SIG-M5 (cell line): ENCODE data around the gene ZNF618.

Experiments used
- DNase-seq: peaks from one replicate; lab custom pipeline; 2025; lab: John Stamatoyannopoulos, UW

ZNF618 gene

DNA sequence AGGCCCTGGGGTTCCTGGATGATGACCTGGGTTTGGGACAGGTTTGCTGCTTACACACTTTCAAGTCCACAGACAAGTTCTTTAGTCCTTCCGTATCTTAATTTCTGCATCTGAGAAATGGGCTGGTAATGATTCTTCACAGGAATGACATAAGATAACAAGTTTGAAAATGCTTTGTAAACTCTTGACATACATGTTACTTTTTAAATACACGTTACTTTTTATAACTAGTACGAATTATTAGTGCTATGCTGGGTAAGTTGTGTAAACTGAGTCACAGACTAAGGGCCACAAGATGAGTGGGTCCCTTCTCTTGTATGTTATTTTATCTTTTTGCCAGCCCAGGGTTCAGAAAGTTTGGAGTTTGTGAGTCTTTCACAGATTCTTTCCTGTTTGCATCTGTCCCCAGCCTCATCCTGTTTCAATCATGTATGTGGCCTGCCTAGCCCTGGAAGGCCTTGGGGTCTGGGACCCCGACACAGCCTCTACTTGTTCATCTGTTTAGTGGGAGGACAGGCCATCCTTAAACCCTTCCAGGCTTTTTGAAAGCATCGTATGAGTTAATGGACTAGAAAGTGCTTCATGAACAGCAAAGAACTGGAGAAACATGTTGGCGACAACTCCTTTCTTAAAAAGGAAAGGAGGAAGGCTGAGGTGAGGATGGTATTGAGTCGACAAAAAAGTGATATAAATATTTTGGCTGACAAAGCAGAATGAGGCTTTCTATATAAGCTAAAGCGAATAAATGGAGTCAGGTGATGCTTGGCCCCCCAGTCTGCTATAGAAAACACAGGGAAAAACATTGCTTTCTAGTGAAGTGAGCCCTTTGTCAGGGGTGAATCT lies 9.3 kb downstream of the ZNF618 start:
- DNase-seq: no peak

DNA sequence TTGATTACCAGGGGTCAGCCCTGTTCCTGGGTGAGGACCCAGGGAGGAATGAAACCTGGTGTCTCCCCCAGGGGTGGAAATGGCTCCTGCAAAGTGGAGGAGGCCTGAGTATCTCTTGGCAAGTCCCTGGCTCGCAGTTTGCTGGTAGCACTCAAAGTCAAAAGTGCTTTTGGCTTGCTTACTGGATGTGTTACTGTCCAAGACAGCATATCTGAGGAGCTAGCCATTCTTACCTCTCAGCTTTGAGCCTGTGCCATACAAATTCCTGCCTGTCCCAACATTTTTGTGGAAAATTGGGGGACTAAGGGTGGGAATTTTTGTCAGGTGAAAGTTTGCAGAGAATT lies 9.9 kb downstream of the ZNF618 start:
- no peak for DNase-seq

DNA sequence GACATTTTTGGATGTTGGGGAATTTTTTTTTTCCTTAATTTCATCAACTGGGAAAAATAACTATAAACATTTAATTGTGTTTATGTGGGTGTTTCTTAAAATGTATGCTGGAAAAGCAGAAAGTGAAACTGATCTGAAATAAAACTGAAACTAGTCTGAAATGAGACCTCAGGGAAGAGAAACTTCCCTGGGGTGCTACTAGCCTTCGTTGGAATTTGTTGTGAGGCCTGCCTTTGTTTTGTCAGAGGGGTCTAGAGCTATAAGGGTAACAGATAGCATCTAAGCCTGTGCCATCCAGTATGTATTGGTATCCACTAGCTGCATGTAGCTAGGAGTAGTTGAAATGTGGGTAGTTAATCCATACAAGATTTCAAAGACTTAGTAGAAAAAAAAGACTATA lies 10.4 kb downstream of the ZNF618 start:
- no peak for DNase-seq

DNA sequence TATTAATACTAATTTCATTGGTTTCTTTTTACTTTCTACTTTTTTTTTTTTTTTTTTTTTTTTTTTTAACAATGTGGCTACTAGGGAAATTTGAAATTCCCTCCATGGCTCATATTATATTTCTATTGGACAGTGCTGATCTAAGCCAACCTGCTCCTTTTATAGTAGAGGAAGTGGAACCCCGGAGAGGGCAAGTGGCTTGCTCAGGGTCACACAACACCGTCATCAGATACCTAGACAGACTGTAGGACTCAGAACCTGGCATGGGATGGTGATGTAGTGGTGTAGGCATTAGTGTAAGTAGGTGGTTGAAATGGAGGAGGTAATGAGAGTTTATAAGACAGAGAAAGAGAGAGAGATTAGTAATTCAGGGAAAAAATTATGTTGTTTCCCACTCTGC lies 10.8 kb downstream of the ZNF618 start:
- DNase-seq: no peak

DNA sequence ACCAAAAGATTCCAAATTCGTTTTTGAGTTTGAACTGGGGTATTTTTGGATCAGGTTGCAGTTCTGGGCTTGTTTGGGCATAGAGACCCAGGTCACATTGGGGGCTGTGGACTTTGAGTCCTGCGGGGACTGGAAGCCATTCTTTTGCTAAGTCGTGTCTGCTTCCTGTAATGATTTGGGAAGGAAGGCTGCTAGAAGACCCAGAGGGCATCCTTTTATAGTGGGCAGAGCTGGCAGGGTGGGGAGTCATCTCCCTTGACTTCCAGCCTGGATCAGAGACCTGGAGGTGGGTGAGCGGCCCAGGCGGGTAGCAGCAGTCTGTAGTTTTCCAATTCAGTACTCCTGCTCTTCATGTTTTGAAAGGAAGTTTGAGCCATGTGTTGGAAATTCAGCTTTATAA lies 11.3 kb downstream of the ZNF618 start:
- DNase-seq: no peak

DNA sequence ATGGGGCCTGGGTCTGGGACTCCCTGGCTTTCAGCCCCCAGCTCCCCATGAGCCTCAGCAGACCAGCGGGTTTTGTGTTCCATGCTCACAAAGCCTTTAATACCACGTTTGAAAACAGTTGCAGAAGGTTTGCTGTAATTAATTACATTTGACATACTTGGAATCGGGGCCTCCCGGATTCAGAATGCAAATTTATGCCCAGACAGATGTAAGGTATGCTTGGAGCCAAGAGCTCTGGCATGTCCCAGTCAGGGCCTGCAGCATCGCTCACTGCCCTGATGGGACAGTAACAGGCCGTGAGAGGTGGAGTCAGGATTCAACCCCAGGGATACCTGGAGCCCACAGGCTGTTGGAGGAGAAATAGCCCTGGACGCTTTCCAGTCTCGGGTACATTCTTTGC lies 12.2 kb downstream of the ZNF618 start:
- DNase-seq: no peak

DNA sequence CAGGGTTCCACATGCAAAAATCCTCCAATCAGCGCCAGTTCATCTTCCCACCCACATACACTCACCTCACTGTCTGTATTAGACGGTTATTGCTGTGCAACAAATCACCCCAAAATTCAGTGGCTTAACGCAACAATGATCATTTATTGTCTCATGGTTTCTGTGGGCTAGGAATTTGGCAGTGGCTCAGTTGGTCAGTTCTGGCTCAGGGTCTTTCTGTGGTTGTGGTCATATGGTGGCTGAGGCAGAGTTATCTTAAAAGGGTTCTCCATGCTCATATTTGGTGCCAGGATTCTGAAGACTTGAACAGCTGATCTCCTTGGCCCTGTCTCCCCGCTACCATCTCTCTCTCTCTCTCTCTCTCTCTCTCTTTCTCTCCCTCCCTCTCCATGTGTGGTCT lies 12.9 kb downstream of the ZNF618 start:
- DNase-seq: no peak

DNA sequence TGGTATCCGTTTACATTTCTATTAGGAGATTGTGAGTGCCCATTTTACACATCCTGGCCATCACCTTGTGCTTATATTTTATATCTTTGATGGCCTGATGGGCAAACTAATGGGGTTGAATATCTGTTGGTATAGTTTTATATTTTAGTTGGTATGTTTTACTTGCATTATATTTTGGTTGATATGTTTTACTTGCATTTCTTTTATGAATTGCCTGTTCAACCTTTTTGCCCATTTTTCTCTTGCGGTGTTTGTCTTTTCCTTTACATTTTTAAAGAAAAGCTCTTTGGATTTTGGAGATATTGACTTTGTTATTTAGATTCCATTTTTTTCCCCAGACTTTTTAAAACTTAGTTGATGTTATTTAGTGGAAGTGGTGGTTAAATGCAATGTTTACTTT lies 14.6 kb downstream of the ZNF618 start:
- DNase-seq: no peak

DNA sequence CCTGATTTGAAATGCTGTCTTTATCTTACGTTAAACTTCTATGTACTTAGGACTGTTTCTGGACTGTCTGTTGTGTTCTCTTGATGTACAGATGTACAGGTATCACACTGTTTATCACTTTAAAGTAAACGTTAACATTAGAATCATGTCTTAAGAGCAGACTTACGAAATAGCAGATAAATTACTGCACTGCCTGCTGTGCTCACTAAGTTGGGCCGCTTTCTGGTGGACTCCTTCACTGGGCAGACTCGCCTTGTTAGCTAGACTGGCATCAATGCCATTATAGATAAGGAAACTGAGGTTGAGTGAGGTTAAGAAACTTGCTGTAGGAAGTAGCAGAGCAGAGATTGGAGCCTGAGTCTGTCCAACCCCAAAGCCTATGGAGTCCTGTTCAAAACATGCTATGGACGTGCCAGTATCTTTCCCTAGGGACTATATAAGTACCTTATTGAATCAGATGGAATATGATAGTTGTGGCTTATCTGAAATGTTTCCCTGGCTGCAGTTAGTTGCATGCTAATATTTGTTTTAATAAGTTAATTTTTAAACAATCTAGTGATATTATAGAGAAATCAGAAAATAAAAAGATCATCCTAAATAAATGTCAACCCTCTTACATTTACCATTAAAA lies 16.9 kb downstream of the ZNF618 start:
- no peak for DNase-seq

DNA sequence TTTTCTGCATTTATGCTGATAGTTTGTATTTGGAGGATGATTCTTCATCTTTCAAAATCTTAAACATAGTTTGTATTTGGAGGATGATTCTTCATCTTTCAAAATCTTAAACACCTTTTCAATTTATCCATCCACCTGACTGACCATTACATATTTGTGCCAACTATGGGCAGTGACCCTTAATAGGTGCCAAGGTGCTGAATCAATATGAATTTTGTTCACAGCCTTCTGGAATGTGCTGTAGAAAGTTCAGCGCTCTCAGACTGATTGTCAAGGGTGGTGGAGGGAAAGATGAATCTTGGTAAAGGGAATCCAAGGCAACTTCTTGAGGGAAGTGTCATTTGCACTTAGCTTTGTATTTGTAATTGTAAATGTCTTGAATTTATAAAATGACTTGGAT lies 18.1 kb downstream of the ZNF618 start:
- no peak for DNase-seq

DNA sequence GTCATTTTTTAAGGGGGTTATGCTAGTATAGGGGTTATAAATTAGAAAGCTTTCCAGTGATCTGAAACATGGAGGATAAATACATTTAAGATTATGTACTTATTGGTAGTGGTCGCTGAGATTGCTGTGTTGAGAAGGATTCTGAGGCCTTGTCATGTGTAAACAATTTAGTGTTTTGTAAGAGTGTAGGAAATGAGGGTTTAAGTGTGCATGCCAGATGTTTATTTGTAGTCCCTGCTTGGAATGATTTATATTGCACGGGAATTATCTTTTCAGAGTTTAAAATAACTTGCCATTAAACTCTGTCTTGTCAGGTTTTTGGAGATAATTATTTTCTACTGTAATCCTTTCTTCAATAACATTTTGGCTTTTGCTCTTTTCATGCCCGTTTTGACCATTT lies 19.4 kb downstream of the ZNF618 start:
- DNase-seq: no peak

DNA sequence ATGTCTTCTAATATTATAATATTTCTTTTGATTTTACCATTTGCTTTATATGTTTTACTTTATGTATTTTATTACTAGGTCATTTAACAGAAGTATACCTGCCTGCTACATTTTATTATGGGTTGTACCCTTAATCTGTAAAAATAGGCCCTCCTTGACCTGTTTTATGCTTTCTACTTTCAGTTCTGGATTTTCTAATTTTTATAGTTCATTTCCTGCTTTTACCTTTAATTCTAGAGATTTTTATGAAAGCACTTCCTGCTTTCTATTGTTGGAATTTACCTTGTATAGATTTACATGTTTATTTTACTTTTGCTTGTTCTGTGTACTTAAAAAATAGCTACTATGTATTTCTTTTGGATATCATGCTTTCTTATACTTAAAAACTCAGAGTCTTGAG lies 20.6 kb downstream of the ZNF618 start:
- DNase-seq: no peak

DNA sequence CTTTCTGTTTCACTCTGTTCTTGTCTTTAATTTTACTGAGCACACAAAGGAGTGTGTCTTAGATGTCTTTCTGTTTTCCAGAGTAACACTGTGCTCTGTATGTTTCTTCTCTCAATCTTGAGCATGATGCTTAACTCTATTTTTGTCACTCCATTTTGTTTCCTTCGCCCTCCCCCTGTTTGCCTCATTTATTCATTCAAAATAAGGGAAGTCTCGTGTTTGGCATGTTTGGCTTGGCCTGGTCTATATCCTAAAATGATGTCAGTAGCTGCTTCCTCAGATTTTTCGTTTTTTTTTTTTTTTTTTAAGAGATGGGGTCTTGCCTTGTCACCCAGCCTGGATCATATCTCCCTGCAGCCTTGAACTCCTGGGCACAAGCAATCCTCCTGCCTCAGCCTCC lies 22.0 kb downstream of the ZNF618 start:
- DNase-seq: no peak

DNA sequence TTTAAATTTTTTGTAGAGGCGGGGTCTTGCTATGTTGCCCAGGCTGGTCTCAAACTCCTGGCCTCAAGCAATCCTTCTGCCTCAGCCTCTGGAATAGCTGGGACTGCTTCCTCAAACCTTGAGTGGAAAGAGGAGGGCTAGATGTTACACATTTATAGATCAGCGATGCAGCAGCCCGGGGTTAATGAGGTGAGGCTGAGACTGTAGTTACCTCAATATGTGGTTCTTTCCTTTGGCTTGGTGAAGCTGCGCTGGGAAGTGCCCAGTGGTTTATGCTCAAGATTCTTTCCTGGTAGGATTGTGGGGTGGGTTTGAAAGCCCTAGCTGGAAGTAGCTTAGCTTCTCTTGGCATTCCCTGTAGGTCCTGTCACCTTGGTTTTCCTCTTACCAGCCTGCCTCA lies 22.5 kb downstream of the ZNF618 start:
- DNase-seq: no peak

DNA sequence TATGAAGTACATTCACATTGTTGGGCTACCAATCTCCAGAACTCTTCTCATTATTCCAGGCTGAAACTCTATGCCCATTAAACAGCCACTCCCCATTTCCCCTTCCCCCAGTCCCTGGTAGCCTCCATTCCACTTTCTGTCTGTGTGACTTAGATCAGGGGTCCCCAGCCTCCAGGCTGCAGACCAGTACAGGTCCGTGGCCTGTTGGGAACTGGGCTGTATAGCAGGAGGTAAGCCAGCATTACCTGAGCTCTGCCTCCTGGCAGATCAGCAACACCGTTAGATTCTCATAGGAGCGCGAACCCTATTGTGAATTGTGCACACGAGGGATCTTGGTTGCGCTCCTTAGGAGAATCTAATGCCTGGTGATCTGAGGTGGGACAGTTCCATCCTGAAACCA lies 23.1 kb downstream of the ZNF618 start:
- DNase-seq: no peak

DNA sequence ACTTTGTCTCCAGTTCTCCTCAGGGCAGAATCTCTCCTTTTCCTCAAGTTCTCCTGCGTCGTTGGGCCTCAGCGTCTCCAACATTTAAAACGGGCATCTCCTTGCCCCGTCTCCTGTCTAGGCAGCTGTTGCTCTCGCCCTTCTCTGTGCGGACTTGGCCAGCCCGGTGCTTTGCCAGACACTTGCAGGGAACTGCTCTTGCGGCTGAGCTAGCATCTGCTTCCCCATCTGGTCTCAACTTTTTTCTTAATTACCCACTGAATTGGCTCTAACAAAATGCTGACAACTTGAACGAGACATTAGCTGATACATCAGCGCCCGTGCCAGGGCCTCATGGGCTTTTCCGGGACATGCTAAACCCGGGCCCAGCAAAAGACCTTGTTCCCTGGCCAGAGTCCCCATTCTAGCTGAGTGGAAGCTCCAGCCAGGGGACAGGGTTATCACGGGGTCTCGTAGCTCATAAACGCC lies 25.1 kb downstream of the ZNF618 start:
- DNase-seq: no peak

DNA sequence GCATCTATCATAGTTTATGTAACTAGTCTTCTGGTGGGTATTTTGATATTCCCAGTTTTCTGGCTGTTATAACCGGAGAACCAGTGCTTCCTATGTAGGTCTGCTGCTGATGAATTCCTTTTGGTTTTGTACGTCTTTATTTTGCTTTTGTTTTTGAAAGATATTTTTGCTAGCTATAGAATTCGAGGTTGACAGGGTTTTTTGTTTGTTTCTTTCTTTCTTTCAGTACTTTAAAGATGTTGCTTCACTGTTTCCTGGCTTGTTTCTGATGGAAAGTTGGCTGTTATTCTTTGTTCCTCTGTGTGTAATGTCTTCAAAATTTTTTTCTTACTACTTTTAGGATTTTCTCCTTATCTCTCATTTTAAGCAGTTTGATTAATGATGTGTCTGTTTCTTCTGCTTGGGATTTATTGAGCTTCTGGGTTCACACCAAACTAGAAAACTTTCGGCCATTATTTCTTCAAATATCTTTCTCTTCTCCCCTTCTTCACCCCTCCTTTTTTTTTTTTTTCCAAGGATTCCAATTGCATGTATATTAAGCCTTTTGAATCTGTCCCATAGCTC lies 27.5 kb downstream of the ZNF618 start:
- no peak for DNase-seq

DNA sequence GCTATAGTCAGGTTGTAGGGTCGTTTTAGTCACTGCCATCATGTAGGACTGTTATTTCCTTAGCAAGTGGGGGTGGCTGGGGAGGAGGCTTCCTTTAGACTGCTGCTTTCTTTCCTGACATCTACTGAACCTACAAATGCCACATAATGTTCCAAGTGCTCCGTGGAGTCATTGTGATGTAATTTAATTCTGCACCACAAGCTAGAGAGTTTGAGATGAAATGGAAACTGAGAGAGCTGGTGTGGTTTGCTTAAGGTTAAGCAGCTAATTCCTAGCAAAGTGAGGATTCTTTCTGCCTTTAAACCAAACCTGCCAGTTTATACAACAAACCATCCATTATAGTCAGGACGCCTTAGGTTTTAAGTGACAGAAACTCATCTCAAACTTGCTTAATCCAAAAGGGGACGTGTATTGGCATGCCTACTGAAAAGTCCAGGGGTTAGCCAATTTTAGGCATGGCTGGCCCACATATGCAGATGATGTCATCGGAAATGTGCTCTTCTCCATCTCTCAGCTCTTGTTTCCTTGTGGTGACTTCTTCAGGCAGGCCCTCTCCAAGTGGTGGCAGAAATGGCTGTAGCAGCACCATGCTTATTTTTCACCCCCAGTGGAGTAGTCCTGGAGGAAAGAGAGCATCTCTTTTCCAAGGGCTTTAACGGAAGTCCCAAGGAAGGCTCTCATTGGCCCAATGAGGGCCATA lies 30.5 kb downstream of the ZNF618 start:
- DNase-seq: no peak

DNA sequence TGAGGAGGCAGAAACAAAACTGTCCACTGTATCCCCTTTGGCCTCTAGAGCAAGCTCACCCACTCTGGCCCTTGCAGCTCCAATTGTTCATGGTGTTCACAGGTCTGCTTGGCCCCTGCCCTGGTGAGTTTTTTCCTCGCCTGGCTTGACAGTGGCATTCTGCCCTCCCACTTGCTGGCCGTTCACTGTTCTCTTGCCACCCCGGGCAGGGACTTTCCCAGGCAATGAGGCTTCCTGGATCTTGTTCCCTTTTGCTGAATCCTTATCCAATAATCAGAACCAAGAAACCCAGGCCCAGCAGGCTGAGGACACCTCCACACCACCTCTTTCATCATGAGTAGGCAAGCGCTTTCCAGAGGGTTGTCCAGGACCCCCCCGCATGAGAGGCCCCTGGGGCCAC lies 31.2 kb downstream of the ZNF618 start:
- DNase-seq: no peak

DNA sequence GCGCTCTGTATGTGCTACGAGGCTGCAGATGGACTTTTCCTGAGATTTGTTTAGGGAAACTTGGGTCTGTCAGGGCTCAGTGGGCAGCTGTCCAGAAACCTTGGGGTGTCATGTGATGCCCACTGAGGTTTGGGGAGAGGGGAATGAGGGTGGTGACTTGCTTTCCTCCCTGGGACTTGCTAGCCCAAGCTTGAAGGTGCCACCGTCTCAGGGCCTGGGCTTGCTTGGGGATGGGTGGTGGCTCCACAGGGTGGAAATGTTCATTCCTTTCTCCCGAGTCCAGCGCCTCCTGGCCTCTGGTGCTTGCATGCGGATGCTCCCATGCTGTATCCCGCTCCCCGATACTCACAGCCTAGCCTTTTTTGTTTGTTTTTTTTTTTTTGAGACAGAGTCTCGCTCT lies 33.3 kb downstream of the ZNF618 start:
- DNase-seq: no peak

DNA sequence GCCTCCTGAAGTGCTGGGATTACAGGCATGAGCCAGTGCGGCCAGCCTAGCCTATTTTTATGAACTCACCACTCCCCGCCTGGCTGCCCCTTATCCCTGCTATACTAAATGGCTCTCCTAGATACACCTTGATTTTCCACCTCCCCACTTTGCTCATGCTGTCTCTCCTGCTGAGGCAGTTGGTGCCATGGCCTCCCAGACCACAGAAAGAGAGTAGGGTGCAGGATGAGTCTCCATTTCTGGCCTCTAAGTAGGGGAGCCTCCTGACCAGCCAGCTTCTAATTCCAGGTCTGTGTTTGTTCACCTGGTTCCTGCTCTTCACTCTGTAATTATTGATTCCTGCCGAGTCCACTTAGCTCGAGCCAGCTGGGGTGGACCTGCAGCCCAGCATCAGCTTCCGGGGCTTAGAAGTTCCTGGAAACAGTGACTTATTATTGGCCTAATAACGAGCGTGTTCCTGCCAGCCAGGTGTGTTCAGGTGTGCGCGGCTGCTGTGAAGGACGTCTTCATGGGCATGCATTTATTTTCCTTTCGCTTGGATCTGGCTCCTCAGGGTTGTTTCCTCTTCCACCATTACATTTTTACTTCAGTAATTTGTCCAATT lies 34.0 kb downstream of the ZNF618 start:
- DNase-seq: no peak

DNA sequence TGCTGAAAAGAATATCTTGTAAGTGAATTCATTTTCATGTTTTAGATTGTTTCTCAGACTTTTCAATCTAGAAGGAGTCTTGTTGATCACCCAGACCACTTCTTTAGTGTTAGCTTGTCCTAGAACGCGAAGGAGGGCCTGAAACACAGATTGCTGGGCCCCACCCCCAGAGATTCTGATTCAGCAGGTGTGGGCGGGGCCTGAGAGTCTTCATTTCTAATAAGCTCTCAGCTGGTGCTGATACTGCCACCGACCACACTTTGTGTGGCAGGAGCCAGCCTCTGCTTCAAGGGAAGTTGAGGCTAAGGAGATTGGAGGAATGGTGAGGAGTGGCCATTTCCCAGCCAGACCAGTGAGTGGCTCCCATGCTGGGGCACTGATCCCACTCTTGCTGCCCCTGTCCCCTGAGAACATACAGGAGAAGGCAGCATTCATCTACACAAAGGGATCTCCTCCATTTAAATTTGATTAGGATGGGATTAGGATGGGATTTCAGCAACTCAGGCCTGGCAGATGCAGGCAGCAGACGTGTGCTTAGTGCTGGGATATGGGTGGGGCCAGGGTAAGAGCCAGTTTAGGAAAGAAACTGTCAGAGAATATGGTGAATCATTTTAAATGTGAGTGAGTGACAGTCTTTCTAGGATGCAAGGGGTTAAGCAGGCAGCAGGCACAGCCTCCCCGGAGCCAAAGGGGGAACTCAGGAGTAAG lies 35.9 kb downstream of the ZNF618 start:
- DNase-seq: no peak
